ENCODE measurements around the gene NRDE2.
"Not testable (repeated sequence)": the region's sequence is repeated elsewhere in the genome, so short reads cannot be mapped to it uniquely, and the experiment has no call there.

NRDE2 gene

GRCh38 chr14:90341232-90341631, 9.5 kb upstream of the NRDE2 start:
- DNase-seq = not testable (repeated sequence)

- no peak for DNase-seq
Observed at GRCh38 chr14:90336985-90337384, 5.2 kb upstream of the NRDE2 start.

GRCh38 chr14:90336401-90336800, 4.7 kb upstream of the NRDE2 start:
- DNase-seq = no peak

GRCh38 chr14:90332271-90332584, 487 bp upstream of the NRDE2 start:
- no peak for DNase-seq

- no peak for DNase-seq
Observed at GRCh38 chr14:90330203-90331196, 1.2 kb downstream of the NRDE2 start.

GRCh38 chr14:90321891-90322290, 9.8 kb downstream of the NRDE2 start:
- DNase-seq = no peak

- no peak for DNase-seq
Observed at GRCh38 chr14:90319634-90320541, 11.9 kb downstream of the NRDE2 start.

- DNase-seq = no peak
Observed at GRCh38 chr14:90319173-90319572, 12.6 kb downstream of the NRDE2 start.

- DNase-seq = no peak
Observed at GRCh38 chr14:90318016-90318415, 13.7 kb downstream of the NRDE2 start.

GRCh38 chr14:90317286-90317685, 14.5 kb downstream of the NRDE2 start:
- DNase-seq = no peak

- DNase-seq = no peak
Observed at GRCh38 chr14:90308561-90308960, 23.2 kb downstream of the NRDE2 start.

- no peak for DNase-seq
Observed at GRCh38 chr14:90305176-90305601, 26.6 kb downstream of the NRDE2 start.

GRCh38 chr14:90304502-90304901, 27.2 kb downstream of the NRDE2 start:
- DNase-seq = no peak

GRCh38 chr14:90303473-90303872, 28.3 kb downstream of the NRDE2 start:
- DNase-seq = no peak

- no peak for DNase-seq
Observed at GRCh38 chr14:90302529-90303303, 29.0 kb downstream of the NRDE2 start.

GRCh38 chr14:90301668-90302090, 30.1 kb downstream of the NRDE2 start:
- no peak for DNase-seq

- no peak for DNase-seq
Observed at GRCh38 chr14:90301122-90301521, 30.6 kb downstream of the NRDE2 start.

- no peak for DNase-seq
Observed at GRCh38 chr14:90300611-90301047, 31.1 kb downstream of the NRDE2 start.

GRCh38 chr14:90299408-90299807, 32.3 kb downstream of the NRDE2 start:
- DNase-seq = no peak

GRCh38 chr14:90297876-90298629, 33.7 kb downstream of the NRDE2 start:
- DNase-seq = no peak

- DNase-seq = no peak
Observed at GRCh38 chr14:90296641-90297040, 35.1 kb downstream of the NRDE2 start.

All from activated T-cell treated with anti-CD3 and anti-CD28 coated beads, Interleukin-2, amount 50 U/mL, for 1 hour (primary cell).